Osteocyte (in vitro differentiated cells): Measurements from ENCODE around the gene FOXK1. TPM values are rescaled to one million over a fixed set of nuclear protein-coding genes. Genes with fewer than 3 reads are reported as not detected.

Source experiments
- DNase-seq: peaks from one replicate; pipeline ENCODE4 v3.0.0; 2021; ENCODE audit warnings: mixed read lengths; ENCODE audit not compliant: unreplicated experiment; ENCODE audit errors: extremely low spot score
- H3K27ac Mint-ChIP-seq: one replicate; pipeline ENCODE4 v1.8.0; 2021; ENCODE audit warnings: mild to moderate bottlenecking, mixed read lengths; ENCODE audit not compliant: unreplicated experiment
- H3K27me3 Mint-ChIP-seq: one replicate; pipeline ENCODE4 v1.8.0; 2021; ENCODE audit warnings: mixed read lengths; ENCODE audit not compliant: unreplicated experiment
- H3K36me3 Mint-ChIP-seq: one replicate; pipeline ENCODE4 v1.8.0; 2021; ENCODE audit warnings: mixed read lengths; ENCODE audit not compliant: unreplicated experiment
- H3K4me1 Mint-ChIP-seq: one replicate; pipeline ENCODE4 v1.8.0; 2021; ENCODE audit warnings: mixed read lengths; ENCODE audit not compliant: unreplicated experiment
- H3K4me3 Mint-ChIP-seq: one replicate; pipeline ENCODE4 v1.8.0; 2021; ENCODE audit warnings: mild to moderate bottlenecking, moderate library complexity, mixed read lengths; ENCODE audit not compliant: unreplicated experiment
- H3K9me3 Mint-ChIP-seq: one replicate; pipeline ENCODE4 v1.8.0; 2021; ENCODE audit warnings: mixed read lengths; ENCODE audit not compliant: unreplicated experiment
- total RNA-seq: library from RNA; stranded (reverse); gene quantifications from 2 replicates; pipeline ENCODE4 v1.2.1, GENCODE V29; 2021
- TF ChIP-seq, protein P1 (sequence below): fragments of 200-600 bp; sonication (generic); IDR thresholded peaks from 2 replicates; pipeline ENCODE4 v1.5.0; 2021; ENCODE audit warnings: antibody characterized with exemption, mild to moderate bottlenecking, moderate library complexity

FOXK1 gene
- total RNA-seq, 1 donor from 2014 or later = 56.2 TPM

DNA sequence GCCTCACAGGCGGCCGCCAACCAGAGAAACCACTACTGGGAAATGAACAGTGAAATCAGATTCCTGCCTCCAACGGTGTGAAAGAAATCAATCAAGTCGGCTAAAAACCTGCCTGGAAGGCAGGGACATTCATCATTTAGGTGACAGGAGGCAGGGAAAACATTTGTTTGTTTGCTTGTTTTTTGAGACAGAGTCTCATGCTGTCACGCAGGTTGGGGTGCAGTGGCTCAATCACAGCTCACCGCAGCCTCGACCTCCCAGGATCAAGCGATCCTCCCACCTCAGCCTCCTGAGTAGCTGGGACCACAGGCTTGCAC is 123.8 kb downstream of the FOXK1 start:
- Mint-ChIP-seq H3K4me1 (no peaks in the 10 kb centered on the region), H3K27ac (no peak overlapping the region), H3K9me3 (no peaks in the 10 kb centered on the region), H3K27me3 (peaks cover 6% of the 10 kb centered on the region), H3K36me3 (no peaks in the 10 kb centered on the region), H3K4me3 (no peak overlapping the region)
- TF ChIP-seq, protein P1, sequence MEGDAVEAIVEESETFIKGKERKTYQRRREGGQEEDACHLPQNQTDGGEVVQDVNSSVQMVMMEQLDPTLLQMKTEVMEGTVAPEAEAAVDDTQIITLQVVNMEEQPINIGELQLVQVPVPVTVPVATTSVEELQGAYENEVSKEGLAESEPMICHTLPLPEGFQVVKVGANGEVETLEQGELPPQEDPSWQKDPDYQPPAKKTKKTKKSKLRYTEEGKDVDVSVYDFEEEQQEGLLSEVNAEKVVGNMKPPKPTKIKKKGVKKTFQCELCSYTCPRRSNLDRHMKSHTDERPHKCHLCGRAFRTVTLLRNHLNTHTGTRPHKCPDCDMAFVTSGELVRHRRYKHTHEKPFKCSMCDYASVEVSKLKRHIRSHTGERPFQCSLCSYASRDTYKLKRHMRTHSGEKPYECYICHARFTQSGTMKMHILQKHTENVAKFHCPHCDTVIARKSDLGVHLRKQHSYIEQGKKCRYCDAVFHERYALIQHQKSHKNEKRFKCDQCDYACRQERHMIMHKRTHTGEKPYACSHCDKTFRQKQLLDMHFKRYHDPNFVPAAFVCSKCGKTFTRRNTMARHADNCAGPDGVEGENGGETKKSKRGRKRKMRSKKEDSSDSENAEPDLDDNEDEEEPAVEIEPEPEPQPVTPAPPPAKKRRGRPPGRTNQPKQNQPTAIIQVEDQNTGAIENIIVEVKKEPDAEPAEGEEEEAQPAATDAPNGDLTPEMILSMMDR = no peak
- DNase-seq = no peak

DNA sequence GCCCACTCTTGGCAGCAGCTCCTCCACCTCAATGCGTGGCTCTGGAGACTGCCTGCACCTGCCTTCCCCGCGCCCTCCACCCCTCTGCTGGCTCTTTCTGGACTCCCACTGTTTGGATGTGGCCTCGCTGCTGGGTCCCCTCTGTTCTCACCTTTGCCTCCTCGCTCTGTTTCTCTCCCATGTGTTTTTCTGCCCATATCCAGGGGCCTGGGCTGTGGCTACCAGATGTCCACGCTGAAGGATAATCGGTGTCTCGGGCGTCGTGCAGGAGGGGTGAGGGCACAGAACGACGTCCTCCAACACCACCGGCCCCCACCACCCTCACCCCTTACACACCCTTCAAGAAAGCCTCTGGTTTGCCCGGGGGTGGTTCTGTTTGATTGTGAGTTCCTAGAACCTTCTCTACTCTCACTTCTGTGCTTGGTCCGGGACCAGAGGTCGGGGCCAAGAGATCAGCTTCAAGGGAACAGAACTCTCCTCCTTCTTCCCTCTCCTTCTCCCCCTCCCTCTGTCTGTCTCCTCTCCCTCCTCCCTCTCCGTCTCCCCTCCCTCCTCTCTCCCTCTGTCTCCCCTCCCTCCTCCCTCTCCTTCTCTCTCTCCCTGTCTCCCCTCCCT is 125.0 kb downstream of the FOXK1 start:
- Mint-ChIP-seq H3K27me3 (peaks cover 6% of the 10 kb centered on the region), H3K4me3 (no peak overlapping the region), H3K9me3 (no peaks in the 10 kb centered on the region), H3K27ac (no peak overlapping the region), H3K36me3 (no peaks in the 10 kb centered on the region), H3K4me1 (no peaks in the 10 kb centered on the region)
- DNase-seq = no peak
- TF ChIP-seq, protein P1 = no peak

DNA sequence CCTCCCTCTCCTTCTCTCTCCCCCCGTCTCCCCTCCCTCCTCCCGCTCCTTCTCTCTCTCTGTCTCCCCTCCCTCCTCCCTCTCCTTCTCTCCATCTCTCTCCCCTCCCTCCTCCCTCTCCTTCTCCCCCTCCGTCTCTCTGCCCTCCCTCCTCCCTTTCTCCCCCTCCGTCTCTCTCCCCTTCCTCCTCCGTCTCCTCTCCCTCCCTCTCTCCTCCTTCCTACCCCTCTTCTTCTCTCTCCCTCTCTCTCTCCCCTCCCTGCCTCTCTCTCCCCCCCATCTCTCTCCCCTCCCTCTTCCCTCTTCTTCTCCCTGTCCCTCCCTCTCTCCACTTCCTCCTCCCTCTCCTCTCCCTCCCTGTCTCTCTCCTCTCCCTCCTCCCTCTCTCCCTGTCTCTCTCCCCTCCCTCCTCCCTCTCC is 125.5 kb downstream of the FOXK1 start:
- Mint-ChIP-seq H3K4me3 (no peak overlapping the region), H3K36me3 (no peaks in the 10 kb centered on the region), H3K27me3 (peaks cover 6% of the 10 kb centered on the region), H3K4me1 (no peaks in the 10 kb centered on the region), H3K9me3 (peaks cover 1% of the 10 kb centered on the region), H3K27ac (no peak overlapping the region)
- TF ChIP-seq, protein P1 = no peak
- DNase-seq = no peak

DNA sequence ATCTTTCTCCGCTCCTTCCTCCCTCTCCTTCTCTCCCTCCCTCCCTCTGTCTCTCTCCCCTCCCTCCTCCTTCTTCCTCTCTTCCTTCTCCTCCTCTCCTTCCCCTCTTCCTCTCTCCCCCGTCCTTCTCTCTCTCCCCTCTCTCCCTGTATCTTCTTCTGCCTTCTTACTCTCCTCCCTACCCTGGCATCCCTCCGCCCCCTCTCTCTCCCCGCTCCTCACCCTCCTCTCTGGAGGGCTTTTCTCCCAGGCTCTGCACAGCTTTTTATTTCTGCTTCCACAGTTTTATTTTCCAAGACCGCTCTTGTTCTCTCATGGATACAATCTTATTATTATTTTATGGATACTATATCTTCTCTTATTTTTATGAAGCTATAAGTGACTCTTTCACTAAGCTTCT is 125.9 kb downstream of the FOXK1 start:
- Mint-ChIP-seq H3K27ac (no peak overlapping the region), H3K36me3 (no peaks in the 10 kb centered on the region), H3K4me1 (no peaks in the 10 kb centered on the region), H3K27me3 (peaks cover 6% of the 10 kb centered on the region), H3K4me3 (no peak overlapping the region), H3K9me3 (peaks cover 5% of the 10 kb centered on the region)
- TF ChIP-seq, protein P1 = no peak
- no peak for DNase-seq

DNA sequence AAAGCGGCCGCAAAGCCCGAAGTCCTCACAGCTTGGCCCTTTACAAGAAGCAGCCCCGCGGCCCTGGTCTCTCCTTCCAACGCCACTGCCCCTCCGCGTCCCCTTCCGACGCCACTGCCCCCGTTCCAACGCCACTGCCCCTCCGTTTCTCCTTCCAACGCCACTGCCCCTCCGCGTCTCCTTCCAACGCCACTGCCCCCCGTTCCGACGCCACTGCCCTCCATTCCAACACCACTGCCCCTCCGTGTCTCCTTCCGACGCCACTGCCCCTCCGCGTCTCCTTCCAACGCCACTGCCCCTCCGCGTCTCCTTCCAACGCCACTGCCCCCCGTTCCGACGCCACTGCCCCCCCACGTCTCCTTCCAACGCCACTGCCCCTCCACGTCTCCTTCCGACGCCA is 126.5 kb downstream of the FOXK1 start:
- Mint-ChIP-seq H3K4me3 (no peak overlapping the region), H3K4me1 (no peaks in the 10 kb centered on the region), H3K9me3 (peaks cover 11% of the 10 kb centered on the region), H3K36me3 (no peaks in the 10 kb centered on the region), H3K27me3 (peaks cover 6% of the 10 kb centered on the region), H3K27ac (no peak overlapping the region)
- TF ChIP-seq, protein P1 = no peak
- no peak for DNase-seq
